NCI-H187 treated with DMSO at 0.1 percent for 48 hours (cell line): Measurements from ENCODE around the gene NDC80.

Experiments used
- DNase-seq: peaks from one replicate; lab custom pipeline; 2025; lab: John Stamatoyannopoulos, UW

Gene NDC80

DNA sequence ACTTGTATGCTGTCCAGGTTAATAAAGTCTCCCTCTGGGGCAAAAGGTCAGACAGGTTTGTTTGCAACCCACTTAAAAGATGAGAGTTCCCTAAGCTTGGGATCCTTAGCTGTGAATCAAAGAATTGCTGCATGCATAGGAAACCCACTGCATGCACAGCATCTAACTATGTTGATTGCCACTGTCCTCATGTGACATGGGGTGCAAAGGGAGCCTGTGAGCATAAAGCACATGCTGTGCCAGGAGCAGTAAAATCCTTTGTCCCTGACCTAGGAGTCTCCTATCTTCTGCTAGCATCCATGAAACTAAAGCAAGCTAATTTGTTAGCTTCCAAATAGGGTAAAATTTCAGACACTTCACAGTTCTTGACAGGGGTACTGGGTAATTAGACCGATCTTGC, 13.8 kb upstream of the NDC80 start:
- DNase-seq, result no peak

DNA sequence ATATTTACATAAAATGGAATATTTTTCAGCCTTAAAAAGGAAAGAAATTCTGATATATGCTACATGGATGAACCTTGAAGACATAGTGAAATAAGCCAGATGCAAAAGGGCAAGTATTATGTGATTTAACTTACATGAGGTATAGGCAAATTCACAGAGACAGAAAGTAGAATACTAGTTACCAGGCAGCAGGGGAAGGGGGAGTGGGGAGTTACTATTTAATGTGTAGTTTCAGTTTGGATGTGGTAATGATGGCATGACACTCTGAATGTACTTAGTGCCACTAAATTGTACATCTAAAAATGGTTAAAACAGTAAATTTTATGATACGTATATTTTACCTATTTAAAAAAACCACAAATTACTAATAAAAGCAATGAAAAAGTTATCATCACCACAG, 12.1 kb upstream of the NDC80 start:
- DNase-seq, result no peak

DNA sequence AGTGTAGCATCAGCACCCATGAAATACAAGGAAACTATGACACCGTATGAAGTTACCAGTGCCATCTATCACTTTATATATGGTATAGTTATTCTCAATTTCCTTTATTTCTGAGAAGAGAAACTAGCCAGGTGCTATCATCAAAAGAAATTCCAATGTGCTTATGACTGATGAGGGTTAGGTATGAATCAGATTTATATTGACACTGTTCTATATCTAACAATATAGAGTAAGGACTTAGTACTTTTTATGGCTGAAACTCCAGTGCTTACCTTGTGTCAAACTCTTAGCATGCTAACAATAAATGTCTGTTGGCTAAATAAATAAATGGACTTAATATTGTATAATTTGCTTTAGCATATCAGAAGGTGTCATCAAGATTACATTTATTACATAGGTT, 7.0 kb upstream of the NDC80 start:
- no peak for DNase-seq

DNA sequence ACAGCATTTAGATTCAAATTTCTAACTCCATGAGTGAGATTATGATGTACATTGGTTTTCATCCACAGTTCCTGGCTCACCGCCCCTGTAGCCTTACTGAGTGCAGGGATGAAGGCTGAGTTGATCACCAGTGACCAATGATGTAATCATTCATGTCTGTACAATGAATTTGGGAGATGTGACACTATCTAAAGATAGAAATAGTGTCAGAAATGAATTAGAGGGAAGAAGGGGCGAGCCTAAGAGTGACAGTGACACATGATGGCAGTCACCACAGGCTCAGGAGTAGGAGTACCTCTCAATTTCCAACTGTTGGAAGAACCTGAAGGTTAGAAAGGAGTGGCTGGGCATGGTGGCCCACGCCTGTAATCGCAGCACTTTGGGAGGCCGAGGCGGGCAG, 3.2 kb upstream of the NDC80 start:
- DNase-seq, result no peak

DNA sequence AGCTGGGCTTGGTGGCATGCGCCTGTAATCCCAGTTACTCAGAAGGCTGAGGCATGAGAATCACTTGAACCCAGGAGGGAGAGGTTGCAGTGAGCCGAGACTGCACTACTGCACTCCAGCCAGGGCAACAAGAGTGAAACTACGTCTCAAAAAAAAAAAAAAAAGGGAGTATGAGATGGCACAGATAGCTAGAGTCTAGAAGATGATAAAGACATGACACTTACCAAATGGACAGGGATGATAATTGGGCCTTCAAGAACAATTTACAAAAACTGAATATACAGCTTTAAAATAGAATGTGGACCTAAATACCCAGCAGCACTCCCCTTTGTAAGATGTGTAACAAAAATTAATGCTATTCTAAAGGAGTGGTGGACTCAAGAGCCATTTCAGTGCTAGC, 2.8 kb upstream of the NDC80 start:
- no peak for DNase-seq

DNA sequence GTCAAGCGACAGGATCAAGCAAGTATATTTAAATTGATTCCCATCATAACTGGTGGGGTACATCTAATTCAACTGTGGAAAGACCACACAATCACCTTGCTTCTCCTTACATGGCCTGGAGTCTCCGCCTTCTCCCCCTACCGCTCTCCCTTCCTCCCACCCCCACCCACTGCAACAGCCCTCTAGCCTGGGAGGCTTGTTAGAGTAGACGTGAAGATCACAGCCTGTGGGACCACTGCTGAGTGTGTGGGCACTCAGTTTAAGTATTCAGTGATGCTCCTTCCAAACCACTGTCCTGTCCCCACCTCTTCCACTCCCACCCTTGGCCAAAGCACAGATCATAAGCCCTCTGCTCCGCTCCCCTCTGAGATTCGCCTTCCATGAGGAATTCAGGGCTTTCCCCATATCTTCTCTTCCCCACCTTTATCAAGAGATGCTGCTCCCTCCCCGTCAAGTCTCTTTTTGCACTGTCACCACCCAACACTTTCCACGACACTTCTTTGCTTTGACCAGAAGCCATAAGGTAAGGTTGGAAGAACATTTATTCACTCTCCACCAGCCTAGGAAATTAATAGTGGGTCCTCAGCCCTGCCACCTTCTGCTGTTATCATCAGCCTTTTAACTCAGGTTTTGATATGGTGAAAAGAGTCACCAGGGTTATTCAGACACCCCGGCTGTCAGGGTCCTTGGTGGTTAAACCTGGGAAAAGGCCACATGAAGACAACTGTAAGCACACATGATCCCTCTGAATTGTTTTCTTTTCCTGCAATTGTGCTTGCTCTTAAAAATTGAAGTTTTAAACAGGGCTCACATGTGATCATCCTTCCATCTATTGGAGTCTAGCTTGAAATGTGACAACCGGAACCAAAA, 1.8 kb upstream of the NDC80 start:
- no peak for DNase-seq

DNA sequence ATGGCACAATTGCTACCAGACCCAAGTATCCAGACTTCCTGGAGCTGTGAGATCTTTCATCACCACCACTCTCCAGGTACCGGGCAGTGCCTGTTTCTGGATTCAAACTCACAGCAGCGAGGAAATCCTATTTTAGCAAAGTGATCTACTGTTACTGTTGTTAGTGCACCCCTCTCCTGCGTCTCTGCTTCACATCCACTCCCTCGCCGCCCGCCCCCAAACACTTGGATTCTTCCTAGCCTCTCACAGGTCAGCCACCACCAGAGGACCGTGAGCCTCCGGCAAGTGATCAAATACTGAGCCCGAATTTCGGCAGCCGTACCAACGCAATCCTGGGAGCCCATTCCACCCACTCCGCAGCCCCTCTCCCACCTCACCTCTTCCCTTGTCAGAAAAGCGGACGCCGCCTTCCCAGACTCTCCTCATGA, 571 bp upstream of the NDC80 start:
- DNase-seq, result no peak

DNA sequence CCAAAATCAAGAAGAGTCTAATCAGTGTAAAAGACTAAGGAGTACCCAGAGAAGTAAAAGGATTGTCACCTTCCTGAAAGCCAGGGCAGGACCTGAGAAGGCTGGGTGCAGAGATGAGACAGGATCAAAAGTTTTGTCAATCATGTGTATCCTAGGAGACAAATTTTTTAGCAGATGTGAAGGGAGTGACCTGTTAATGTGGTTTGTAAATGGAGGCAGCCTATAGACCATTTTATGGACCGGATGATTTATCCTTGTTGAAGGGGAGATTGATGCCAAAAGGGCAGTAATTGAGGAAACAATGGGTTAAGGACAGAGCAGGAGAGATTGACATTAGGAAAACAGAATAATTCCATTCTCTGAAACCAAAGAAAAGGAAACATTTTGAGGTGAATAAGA, 813 bp downstream of the NDC80 start:
- no peak for DNase-seq

DNA sequence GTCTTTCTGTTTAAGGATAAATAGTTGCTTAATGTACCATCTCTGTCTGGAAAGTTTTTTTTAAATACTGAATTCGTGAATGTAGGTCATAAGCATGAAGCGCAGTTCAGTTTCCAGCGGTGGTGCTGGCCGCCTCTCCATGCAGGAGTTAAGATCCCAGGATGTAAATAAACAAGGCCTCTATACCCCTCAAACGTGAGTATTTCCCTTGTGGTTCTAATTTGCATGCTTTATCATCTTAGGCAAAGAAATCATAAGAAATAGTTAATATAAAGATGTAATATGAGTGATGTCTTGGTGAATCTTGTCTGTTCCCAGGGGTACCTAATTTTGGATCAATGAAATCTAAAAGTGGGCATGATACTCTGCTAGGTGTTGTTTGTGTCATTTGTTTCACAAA, 1.5 kb downstream of the NDC80 start:
- DNase-seq, result no peak

DNA sequence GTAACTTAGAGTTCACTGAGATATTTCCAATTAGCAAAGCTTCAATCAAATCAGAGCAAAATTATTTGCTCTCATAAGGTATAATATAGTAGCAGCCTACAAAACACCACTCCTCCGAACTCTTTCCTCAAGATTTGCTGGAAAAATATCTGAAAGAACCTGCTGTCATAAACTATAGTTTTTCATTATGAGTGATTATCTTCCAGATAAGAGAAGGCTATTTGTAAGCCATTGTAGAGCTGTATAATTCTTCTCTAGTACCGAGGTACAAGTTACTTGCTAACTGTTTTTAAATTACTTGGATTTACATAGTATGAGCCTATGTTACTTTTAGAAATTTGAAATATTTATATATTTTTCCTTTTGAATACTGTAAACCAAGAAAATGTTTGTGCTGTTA, 2.1 kb downstream of the NDC80 start:
- DNase-seq, result no peak

DNA sequence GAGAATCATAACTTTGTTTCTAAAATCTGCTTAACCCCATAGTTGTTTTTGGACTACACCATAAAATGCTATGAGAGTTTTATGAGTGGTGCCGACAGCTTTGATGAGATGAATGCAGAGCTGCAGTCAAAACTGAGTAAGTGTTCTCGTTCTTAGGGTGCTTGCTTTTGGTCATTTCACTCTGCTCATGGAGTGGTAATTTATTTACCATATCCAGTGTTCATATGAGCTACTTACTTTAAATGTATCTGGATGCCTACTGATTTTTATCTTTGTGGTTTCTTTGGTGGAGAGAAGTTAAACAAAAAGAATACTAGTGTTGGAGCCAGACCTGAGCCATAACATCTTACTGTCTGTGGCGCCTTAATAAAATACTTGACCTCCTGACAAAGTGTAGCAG, 16.4 kb downstream of the NDC80 start:
- no peak for DNase-seq

DNA sequence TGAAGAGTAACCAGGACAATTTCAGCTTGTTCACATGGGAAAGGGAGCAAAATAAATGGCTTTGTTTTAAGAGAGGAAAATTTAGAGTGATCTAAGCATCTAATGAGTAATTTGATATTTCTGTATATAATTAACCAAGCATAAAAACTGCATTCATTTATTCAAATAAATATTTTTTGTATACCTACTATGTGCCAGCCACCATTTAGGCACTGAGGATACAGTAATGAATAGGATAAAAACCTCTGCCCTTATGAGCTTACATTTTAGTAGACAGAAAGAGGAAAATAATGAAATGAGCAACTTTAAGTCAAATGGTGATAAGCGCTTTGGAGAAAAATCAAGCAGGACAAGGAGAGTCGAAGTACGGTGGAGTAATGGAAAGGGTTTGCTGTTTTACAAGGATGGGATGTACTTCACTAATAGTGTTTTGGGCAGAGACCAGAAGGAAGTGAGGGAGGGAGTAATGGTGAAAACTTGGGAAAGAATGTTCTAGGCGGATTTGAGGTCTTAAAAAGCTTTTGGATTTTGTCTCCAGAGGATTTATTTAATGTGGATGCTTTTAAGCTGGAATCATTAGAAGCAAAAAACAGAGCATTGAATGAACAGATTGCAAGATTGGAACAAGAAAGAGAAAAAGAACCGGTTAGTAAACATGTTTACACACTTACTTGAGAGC, 17.4 kb downstream of the NDC80 start:
- DNase-seq, result no peak

DNA sequence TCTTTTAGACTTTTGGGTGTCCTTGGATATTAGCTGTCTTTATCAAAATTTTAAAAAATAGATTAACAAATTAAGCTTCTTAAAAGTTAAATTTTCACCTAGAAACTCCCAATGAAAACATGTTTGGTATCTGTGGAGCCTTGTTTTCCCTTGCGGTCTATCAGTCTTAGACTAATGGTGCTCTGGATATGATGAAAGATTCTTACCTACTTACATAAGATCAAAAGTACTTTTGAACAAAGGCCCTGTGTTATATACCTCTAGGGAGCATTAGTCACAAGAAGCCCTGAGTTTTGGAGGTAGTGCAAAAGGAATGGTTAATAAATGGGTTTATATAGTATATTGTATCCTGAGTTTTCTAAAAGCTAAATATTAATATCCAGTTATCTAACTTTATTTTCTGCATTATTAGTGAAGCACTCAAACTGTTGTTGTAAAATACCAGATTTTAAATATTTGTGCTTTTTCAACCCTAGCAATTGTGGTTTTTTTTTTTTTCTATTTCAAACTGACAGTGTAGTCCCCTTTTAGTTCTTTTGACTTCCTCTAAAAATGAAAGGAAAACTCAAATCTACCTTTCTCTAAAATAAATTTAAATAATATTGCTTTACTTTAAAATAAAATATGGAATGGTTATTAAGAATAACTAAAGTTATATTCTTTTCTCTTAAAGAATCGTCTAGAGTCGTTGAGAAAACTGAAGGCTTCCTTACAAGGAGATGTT, 18.1 kb downstream of the NDC80 start:
- no peak for DNase-seq

DNA sequence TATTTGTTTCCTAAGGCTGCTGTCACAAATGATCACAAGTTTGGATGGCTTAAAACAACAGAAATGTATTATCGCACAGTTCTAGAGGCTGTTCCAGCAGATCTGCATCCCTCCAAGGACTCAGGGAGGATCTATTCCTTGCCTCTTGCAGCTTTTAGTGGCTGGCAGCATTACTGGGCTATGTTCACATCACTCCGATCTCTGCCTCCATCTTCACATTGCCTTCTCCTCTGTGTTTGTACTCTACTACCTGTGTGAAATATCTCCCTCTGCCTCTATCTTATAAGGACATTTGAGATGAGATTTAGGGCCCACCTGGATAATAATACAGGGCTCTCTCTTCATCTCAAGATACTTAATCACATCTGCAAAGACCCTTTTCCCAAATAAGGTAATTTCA, 18.9 kb downstream of the NDC80 start:
- no peak for DNase-seq

DNA sequence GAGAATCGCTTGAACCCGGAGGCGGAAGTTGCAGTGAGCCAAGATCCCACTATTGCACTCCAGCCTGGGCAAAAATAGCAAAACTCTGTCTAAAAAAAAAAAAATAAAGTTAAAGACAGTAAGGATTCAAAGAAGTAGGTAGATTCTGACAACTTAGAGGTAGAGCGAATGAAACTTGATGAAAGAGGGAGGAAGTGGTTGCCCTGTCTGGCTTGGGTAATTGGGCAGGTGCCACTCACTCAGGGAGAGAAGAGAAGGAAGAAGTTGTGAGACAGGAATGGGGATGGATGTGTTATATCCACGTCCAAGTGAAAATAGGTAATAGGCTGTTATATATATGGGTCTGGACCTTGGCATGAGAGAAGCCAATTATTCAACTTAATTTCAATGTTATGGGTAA, 26.3 kb downstream of the NDC80 start:
- DNase-seq, result no peak

DNA sequence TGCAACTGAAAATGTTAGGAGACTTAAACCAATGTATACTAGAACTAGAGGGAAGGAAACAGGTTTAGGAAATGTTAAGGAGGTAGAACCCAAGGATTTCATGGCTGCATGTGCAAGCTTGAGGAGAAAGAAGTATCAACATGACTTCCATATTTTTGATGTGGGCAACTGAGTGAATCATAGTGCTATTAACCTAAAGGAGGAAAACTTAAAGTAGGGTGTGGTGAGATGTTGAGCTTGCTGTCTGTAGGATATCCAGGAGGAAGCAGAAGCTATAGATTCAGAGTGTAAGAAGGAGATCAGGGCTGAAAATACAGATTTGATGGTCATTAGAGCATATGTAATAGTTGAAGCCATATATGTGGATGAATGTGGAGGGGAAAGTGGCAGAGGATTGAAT, 31.5 kb downstream of the NDC80 start:
- no peak for DNase-seq

DNA sequence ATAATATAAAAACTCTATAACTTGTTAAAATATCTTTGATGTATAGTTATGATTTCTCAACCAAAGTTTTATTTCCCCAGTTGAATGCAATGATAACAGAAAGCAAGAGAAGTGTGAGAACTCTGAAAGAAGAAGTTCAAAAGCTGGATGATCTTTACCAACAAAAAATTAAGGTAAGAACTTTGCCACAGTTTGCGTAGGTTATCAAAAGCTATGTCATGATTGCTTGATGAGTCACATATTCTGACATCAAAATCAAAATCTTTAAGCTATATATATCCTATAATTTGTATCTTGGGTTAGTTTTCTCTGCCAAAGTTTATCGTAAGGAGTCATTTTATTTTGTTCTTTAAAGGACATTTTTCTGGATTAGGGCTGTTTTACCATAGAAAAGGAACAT, 35.0 kb downstream of the NDC80 start:
- no peak for DNase-seq

DNA sequence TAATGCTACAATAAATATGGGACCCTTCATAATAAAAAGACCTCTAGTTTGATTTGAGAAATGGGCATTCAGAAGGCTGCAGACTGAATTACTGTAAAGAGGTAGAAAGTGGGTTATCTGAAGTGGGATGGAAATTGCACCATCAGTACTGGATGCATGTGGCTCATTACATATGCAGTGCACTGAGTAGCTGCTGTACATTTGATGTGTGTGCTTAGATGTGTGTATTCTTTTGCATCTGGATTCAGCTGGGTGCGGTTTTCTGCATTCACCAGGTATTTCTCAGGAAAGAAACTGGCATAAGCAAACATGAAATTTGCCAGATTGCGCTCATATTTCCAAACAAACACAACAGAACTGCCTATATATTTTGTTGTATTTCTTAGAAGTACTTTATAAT, 38.2 kb downstream of the NDC80 start:
- DNase-seq, result no peak

DNA sequence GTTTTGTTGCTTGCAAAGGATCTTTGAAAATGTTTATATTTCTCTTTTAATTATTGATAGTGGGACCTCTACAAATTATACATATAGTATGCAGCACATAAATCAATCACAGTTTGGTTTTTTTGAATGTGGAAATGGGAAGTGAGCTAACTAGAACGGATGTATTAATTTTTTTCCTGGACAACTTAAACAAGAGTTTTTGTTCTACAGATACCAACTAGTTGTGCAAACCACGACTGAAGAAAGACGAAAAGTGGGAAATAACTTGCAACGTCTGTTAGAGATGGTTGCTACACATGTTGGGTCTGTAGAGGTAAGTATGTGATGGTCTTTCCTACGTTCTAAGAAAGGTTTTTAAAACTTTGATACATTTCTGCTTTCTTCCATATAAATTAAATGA, 39.2 kb downstream of the NDC80 start:
- no peak for DNase-seq

DNA sequence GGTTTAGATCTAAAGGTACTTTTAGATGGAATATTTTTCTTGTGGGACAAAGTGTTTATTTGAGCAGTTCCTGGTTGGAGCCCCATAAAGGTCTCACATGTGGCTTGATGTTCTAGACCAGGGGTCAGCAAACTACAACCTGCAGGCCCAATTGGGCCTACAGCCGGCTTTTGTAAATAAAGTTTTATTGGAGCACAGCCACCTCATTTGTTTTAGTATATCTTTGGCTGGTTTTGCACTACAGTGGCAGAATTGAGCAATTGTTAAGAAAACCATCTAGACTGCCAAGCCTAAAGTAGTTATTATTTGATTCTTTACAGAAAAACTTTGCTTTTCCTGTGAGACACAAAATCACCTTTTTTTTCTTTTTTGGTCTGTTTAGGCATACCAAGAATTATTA, 41.6 kb downstream of the NDC80 start:
- DNase-seq, result no peak

DNA sequence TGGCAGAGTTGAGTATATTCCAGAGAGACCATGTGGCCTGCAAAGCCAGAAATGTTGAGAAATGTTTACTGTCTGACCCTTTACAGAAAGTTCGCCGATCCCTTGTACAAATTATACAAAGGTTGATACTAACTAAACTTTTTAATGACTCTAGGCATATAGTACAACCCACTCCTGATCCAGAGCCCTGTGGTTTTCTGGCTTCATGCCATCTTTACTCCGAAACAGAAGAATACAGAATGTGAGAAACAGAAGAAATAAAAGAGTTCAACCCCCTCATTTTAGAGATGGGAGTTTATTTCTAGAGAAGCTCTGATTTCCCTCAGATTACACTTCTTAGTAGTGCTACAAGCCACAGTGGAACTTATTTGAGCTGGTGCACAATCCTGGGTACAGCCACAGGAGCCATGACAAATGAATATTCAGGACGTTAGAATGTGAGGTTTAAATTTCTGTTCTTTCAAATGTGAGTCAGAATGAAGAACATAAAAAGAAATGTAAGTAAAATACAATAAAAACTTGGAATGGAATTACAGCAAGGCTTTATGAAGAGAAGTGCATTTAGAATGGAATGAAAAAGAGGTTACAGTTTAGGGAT, 46.1 kb downstream of the NDC80 start:
- no peak for DNase-seq

DNA sequence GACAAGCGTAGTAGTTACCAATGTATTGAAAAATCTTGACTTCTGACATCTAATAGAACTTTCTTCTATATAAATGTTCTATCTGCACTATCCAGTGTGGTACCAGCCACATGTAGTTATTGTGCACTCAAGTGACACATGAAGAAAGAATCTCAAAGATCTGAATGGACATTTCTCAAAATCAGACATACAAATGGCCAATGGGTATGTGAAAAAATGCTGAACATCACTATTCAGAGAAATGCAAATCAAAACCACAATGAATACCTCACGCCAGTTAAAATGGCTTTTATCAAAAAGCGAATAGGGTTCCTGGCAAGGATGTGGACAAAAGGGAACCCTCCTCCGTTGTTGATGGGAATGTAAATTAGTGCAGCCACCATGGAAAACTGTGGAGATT, 46.7 kb downstream of the NDC80 start:
- DNase-seq, result no peak

DNA sequence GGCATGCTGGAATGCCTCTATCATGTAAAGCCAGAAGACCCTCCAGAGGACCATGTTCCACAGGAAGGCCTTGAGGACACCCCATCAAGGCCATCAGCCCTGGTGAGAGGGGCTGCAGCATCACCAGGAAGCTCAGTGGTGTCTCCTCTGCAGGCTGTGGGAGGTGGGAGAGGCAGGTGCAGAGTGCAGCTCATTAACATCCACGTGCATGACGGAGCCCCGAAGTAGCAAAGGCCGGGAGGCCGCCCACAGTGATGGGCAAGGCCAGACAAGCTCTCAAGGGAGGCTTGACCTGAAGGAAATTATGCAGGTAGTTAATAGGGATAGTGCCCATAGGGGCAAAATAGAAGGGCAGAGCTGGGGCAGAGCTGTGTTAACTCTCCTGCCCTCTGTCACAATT, 53.9 kb downstream of the NDC80 start:
- DNase-seq, result no peak
